WTC11 (cell line): Measurements from ENCODE around the gene THOP1. TPM values are rescaled to one million over a fixed set of nuclear protein-coding genes. Genes with fewer than 3 reads are reported as not detected.

Experiments used
- ATAC-seq: fragments of 200-7000 bp; cut with Tn5 transposase; 2 replicates; pipeline ENCODE4 v1.10.0; 2021; ENCODE audit warnings: mild to moderate bottlenecking, moderate library complexity
- CTCF ChIA-PET: fragments of 300-600 bp; sonication (Branson Sonifier 250); formaldehyde crosslinking; loops from one replicate; lab custom pipeline; 2021; ENCODE audit warnings: antibody characterized with exemption; lab: Charles Lee
- POLR2A ChIA-PET: fragments of 350-600 bp; sonication (Branson Sonifier 250); formaldehyde crosslinking; loops from one replicate; lab custom pipeline; 2021; ENCODE audit warnings: antibody characterized with exemption; lab: Charles Lee
- DNase-seq: peaks from one replicate; pipeline ENCODE4 v3.0.0; 2021; ENCODE audit warnings: low spot score
- H3K27ac Mint-ChIP-seq: 2 replicates; pipeline ENCODE4 v1.8.0; 2021; ENCODE audit warnings: mixed read lengths
- H3K27me3 Mint-ChIP-seq: 2 replicates; pipeline ENCODE4 v1.8.0; 2021; ENCODE audit warnings: low read depth, mild to moderate bottlenecking, moderate library complexity, mixed read lengths
- H3K36me3 Mint-ChIP-seq: 2 replicates; pipeline ENCODE4 v1.8.0; 2021; ENCODE audit warnings: mixed read lengths
- H3K4me1 Mint-ChIP-seq: 2 replicates; pipeline ENCODE4 v1.8.0; 2022; ENCODE audit warnings: mixed read lengths
- H3K4me3 Mint-ChIP-seq: 2 replicates; pipeline ENCODE4 v1.8.0; 2021; ENCODE audit warnings: mild to moderate bottlenecking, moderate library complexity, mixed read lengths
- H3K9me3 Mint-ChIP-seq: 2 replicates; pipeline ENCODE4 v1.8.0; 2021; ENCODE audit warnings: mixed read lengths
- ATF6 ChIP-seq: sonication (generic); formaldehyde crosslinking; IDR thresholded peaks from 2 replicates; pipeline ENCODE4 v1.8.1; 2023; ENCODE audit warnings: mild to moderate bottlenecking, missing genetic modification reagents
- EMX1 ChIP-seq: fragments of 250-450 bp; sonication (Bioruptor Pico); IDR thresholded peaks from 2 replicates; pipeline ENCODE4 v1.8.0; 2021; ENCODE audit warnings: mild to moderate bottlenecking
- FOXP4 ChIP-seq: sonication (generic); formaldehyde crosslinking; IDR thresholded peaks from 2 replicates; pipeline ENCODE4 v1.8.0; 2022; ENCODE audit warnings: mild to moderate bottlenecking, missing genetic modification reagents
- MXD4 ChIP-seq: fragments of 250-450 bp; sonication (Bioruptor Pico); IDR thresholded peaks from 2 replicates; pipeline ENCODE4 v1.8.0; 2021; ENCODE audit warnings: mild to moderate bottlenecking, moderate library complexity, borderline replicate concordance
- NR3C1 ChIP-seq: sonication (generic); formaldehyde crosslinking; conservative IDR thresholded peaks from 2 replicates; pipeline ENCODE4 v1.8.1; 2023; ENCODE audit warnings: low read depth, mild to moderate bottlenecking, missing genetic modification reagents
- RELA ChIP-seq: sonication (generic); formaldehyde crosslinking; IDR thresholded peaks from 2 replicates; pipeline ENCODE4 v1.8.1; 2022; ENCODE audit warnings: missing genetic modification reagents, mild to moderate bottlenecking, borderline replicate concordance
- ZNF121 ChIP-seq: sonication (generic); formaldehyde crosslinking; IDR thresholded peaks from 2 replicates; pipeline ENCODE4 v1.8.0; 2023; ENCODE audit warnings: missing genetic modification reagents
- ZNF232 ChIP-seq: sonication (generic); formaldehyde crosslinking; IDR thresholded peaks from 2 replicates; pipeline ENCODE4 v1.8.0; 2022; ENCODE audit warnings: mild to moderate bottlenecking, missing genetic modification reagents
- ZNF281 ChIP-seq: sonication (generic); formaldehyde crosslinking; IDR thresholded peaks from 2 replicates; pipeline ENCODE4 v1.8.0; 2023; ENCODE audit warnings: mild to moderate bottlenecking, missing genetic modification reagents
- ZNF416 ChIP-seq: fragments of 250-450 bp; sonication (Bioruptor Pico); IDR thresholded peaks from 2 replicates; pipeline ENCODE4 v1.9.0; 2021; ENCODE audit warnings: mild to moderate bottlenecking, inconsistent platforms
- ZNF532 ChIP-seq: fragments of 250-450 bp; sonication (Bioruptor Pico); IDR thresholded peaks from 2 replicates; pipeline ENCODE4 v1.9.0; 2021; ENCODE audit warnings: mild to moderate bottlenecking, borderline replicate concordance
- total RNA-seq: library from RNA; stranded (reverse); gene quantifications from 3 replicates; pipeline ENCODE4 v1.2.3, GENCODE V29; 2021

The THOP1 gene
- total RNA-seq, 1 experiment from 2014 or later: 181 TPM

GRCh38 chr19:2739602-2740313 lies 45.5 kb upstream of the THOP1 start, which contains the start of gene SLC39A3 (continued):
- TF ChIP-seq FOXP4 (CRISPR knock-in tag): peak; percentile 88
- TF ChIP-seq ZNF281 (CRISPR knock-in tag): peak; percentile 96
- TF ChIP-seq ZNF532 (CRISPR knock-in tag): no peak
- TF ChIP-seq MXD4 (CRISPR knock-in tag): peak; percentile 93
- TF ChIP-seq ZNF416: no peak
- TF ChIP-seq ATF6: no peak; the same call in 1 of the 2 replicates
- peak; percentile 98 for TF ChIP-seq NR3C1 (CRISPR knock-in tag)
- TF ChIP-seq EMX1: peak; percentile 93
- peak; percentile 91; the same call in 1 of the 2 replicates for TF ChIP-seq ZNF232 (CRISPR knock-in tag)

- no peak for ATAC-seq
- Mint-ChIP-seq H3K4me3 (peak overlapping the region; percentile 84), H3K27me3 (peaks cover 16% of the 10 kb centered on the region), H3K36me3 (peaks cover 26% of the 10 kb centered on the region), H3K4me1 (peaks cover 4% of the 10 kb centered on the region), H3K27ac (no peak overlapping the region; the same call in 1 of the 2 replicates), H3K9me3 (peaks cover 10% of the 10 kb centered on the region; the same call in 1 of the 2 replicates)
- DNase-seq: no peak
- ChIA-PET POLR2A (no interaction called here), CTCF (interaction anchor here (1.1 to 2.6 kb wide), 3 partner anchors 23 to 127 kb away, joined by 3 to 16 read pairs (median 3); no protein-coding TSS in a partner anchor)
- TF ChIP-seq RELA (CRISPR knock-in tag) (no peak), ZNF121 (0 out of 2 replicates have a peak, but pooled peaks have one; percentile 23), NR3C1 (CRISPR knock-in tag) (peak; percentile 1; the same call in 1 of the 2 replicates)
Measured at GRCh38 chr19:2740314-2740656, 45.0 kb upstream of the THOP1 start.
